GM10266 (cell line): ENCODE results near the gene FBXL19.

Source experiments
- DNase-seq: peaks from one replicate; pipeline ENCODE4 v3.0.0; 2012; ENCODE audit errors: extremely low spot score
- CTCF ChIP-seq: IDR thresholded peaks from 2 replicates; pipeline ENCODE4 v1.5.1; 2012; ENCODE audit warnings: mild to moderate bottlenecking, low read depth; ENCODE audit not compliant: control insufficient read depth, insufficient read depth; ENCODE audit errors: missing control alignments

Gene FBXL19

GRCh38 chr16:30942426-30942806 lies 19.0 kb downstream of the FBXL19 start:
- no peak for DNase-seq
- TF ChIP-seq CTCF = no peak

GRCh38 chr16:30944352-30944751 lies 21.0 kb downstream of the FBXL19 start:
- no peak for DNase-seq
- no peak for TF ChIP-seq CTCF

- DNase-seq = no peak
Measured at GRCh38 chr16:30946671-30947540, 23.5 kb downstream of the FBXL19 start.

GRCh38 chr16:30947541-30947858 lies 24.1 kb downstream of the FBXL19 start:
- no peak for DNase-seq
- no peak for TF ChIP-seq CTCF

More at GRCh38 chr16:30946671-30947540, 23.5 kb downstream of the FBXL19 start:
- TF ChIP-seq CTCF = no peak

- peak; percentile 51 for DNase-seq
- TF ChIP-seq CTCF = no peak
Measured at GRCh38 chr16:30947859-30948666, 24.7 kb downstream of the FBXL19 start.

GRCh38 chr16:30948667-30949649 lies 25.6 kb downstream of the FBXL19 start, which contains the start of gene ORAI3:
TSS of gene ORAI3 (plus strand) at chr16:30949068. CDS start at chr16:30949290, 222 bp downstream.
- peak; percentile 92 for DNase-seq
- TF ChIP-seq CTCF = no peak
